HG03159 (cell line): ENCODE results near the gene LRIF1.
"Not testable (repeated sequence)": the region's sequence is repeated elsewhere in the genome, so short reads cannot be mapped to it uniquely, and the experiment has no call there.

Experiments used
- ATAC-seq: cut with Tn5 transposase; IDR thresholded peaks from one replicate; pipeline ENCODE4 v1.9.1; 2021; ENCODE audit warnings: mild to moderate bottlenecking, moderate library complexity; ENCODE audit not compliant: unreplicated experiment

The LRIF1 gene, protein sequence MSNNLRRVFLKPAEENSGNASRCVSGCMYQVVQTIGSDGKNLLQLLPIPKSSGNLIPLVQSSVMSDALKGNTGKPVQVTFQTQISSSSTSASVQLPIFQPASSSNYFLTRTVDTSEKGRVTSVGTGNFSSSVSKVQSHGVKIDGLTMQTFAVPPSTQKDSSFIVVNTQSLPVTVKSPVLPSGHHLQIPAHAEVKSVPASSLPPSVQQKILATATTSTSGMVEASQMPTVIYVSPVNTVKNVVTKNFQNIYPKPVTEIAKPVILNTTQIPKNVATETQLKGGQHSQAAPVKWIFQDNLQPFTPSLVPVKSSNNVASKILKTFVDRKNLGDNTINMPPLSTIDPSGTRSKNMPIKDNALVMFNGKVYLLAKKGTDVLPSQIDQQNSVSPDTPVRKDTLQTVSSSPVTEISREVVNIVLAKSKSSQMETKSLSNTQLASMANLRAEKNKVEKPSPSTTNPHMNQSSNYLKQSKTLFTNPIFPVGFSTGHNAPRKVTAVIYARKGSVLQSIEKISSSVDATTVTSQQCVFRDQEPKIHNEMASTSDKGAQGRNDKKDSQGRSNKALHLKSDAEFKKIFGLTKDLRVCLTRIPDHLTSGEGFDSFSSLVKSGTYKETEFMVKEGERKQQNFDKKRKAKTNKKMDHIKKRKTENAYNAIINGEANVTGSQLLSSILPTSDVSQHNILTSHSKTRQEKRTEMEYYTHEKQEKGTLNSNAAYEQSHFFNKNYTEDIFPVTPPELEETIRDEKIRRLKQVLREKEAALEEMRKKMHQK

DNA sequence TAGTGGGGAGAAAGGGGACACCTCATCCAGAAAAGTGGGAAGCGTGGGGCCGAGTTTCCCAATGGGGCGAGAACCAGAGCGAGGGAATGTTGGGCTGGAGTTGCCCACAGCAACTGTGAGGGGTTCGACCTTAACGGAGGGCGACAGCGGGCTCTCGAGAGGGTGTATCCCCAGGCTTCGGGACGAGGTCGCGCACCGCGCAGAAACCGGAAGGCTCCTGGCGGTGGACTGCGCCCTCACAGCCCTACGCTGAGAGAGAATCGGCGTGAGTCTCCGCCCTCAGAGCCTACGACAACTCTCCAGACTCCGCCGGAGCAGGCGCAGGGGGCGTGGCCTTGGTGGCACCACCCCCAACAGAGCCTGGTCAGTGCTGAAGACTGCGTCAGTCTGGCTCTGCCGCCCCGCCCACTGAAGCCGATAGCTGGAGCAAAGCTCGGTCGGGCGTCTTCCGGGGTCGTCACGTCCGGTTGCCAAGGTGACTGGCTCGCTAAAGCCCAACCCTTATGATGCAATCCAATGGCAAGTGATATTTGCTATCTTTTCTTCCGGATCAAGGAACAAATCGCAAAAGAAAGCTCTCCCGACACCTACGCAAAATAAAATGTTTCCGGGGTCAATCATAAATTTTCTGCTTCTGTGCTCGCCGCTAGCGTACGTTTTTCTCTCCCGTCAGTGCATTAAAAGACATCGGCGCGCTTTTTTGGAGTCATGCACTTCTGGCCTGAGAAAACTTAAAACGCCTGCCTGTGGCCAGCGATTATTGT is at the start of gene LRIF1:
Gene LRIF1 (minus strand): TSS at position 232 of the 764 bp plus-strand sequence. CDS start 234 bp downstream, outside the sequence.
- peak; percentile 93 for ATAC-seq

DNA sequence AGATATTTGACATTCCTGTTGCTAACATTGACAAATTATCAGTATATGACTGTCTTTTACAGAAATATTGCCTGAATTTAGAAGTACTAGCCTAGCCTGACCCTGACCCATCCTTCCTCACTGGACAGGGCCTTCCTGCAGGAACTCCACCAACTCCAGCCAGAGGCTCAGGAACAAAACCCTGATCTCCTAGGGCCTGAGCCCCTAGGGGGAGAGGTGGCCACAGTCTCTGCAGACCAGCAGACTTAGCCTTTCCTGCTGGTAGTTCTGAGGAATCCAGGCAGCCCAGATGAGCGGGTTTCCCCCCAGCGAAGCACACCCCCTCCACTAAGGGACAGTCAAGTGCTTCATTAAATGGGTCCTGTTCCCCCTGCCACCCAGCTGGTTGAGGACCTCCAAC is 44.3 kb upstream of the LRIF1 start:
- ATAC-seq, result no peak

DNA sequence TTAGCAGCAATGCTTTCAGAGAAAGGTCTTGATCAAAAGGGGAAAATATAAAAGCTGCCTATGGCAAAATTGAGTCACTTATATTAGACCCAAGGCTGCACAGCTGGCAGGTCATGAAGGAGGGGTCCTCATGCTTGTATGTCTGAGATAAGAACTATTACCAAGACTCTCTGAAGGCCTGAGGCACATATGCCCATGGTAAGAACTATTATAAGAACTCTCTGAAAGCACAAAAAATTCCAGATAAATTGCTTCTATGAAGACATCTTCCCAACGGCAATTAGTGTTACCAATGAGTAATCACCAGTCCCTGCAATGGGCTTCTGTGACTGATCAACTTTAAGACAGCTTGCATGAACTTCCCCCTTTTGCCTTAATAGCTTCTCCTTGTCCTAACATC is 42.8 kb upstream of the LRIF1 start:
- ATAC-seq, result no peak

DNA sequence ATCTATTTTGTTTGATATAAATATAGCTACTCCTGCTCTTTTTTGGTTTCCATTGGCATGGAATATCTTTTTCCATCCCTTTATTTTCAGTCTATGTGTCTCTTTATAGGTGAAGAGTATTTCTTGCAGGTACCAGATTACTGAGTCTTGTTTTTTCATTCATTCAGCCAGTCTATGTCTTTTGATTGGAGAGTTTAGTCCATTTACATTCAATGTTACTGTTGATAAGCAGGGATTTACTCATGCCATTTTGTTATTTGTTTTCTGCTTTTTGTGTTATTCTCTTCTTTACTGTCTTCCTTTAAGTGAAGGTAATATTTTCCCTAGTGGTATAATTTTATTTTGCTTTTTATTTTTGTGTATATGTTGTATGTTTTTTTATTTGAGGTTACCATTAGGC is 35.9 kb upstream of the LRIF1 start:
- ATAC-seq, result not testable (repeated sequence)

DNA sequence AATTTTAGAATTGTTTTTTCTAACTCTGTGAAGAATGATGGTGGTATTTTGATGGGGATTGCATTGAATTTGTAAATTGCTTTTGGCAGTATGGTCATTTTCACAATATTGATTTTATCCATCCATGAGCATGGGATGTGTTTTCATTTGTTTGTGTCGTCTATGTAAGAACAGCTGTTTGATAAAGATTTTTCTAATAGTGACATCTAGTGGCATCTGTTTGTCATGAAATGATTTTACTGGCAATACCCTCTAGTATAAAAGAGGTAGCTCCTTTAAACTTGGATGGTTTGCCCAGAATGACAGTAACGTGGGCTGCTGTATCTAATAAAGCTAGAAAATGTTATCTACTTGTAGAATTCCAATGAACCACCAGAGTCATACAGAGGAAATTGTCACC is 28.6 kb upstream of the LRIF1 start:
- ATAC-seq, result not testable (repeated sequence)

DNA sequence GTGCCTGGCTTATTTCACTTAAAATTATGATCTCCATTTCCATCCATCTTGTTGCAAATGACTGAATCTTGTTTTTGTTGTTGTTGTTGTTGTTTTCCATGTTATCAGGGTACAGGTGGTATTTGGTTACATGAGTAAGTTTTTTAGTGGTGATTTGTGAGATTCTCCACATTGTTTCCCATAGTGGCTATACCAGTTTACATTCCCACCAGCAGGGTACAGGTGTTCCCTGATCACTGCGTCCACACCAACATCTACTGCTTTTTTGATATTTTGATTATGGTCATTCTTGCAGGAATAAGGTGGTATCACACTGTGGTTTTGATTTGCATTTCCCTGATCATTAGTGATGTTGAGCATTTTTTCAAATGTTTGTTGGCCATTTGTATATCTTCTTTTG is 27.6 kb upstream of the LRIF1 start:
- not testable (repeated sequence) for ATAC-seq

DNA sequence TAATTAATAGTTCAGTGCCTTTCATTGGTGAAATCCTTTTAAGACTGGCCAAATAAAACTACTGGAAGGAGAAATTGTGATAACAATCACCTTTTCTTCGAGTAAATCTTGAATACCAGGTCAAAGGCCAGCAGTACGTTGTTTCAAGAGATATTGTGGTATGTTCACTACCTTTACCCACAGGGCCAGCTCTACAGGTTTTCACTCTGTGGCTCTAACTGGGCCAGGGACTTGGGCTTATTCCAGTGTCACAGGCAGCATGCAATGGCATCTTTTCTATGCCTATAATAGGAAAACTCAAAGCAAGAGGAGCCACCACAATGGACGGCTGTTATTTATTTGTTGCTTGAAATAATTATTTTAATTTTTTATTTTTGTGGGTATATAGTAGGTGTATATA is 26.8 kb upstream of the LRIF1 start:
- ATAC-seq, result no peak

DNA sequence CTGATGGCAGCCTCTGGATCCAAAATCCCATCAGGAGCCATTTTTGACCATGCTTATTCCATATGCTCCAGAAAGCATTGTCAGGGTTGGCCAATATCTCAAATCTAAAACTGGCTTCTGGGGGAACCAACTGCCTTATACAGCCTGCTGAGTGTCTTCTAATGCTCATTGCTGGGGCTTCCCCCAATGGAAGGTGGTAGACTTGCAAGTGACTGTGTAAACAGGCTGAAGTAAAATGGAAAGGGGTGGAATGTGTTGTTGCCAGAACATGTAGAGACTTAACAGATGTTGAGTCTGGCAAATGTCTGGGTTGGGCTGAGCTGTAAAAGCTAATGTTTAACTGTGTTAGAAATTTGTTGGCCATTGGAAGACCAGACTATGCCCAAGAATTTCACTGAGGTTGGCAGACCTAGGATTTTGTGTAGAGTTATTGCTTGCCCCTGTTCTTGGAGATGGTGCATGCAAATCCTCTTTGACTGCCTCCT is 22.7 kb upstream of the LRIF1 start:
- no peak for ATAC-seq

DNA sequence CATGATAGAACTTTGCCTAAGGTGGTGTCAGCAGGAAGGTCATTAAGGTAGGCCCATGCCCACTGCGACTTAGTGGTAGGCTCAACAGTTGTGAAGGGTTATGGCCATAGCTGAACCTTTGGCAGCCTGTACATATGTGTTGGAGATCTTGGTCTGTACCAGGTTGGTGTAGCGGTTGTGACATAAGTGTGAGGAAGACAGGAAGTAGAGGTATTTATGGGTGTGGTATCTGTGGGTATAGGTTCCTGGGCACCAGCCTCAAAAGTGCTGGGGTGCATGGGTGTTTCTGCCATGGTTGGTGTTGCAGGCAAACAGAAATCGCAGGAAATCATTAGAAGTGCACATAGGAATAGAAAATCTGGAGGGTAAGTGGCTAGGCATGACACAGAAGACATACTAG is 18.6 kb upstream of the LRIF1 start:
- no peak for ATAC-seq

DNA sequence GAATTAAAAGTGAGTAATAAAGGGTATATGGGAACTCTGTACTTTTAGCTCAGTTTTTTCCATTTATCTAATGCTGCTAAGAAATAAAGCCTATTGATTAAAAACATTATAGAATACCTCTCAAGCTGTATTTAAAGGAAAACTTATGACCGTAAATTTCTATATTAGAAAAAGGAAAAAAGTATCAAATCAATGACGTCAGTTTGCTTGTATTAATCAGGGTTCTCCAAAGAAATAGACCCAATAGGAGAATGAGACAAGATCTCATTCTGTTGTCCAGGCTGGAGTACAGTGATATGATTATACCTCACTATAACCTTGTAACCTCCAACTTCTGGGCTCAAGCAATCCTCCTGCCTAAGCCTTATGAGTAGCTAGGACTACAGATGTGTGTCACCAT is 15.4 kb upstream of the LRIF1 start:
- no peak for ATAC-seq

DNA sequence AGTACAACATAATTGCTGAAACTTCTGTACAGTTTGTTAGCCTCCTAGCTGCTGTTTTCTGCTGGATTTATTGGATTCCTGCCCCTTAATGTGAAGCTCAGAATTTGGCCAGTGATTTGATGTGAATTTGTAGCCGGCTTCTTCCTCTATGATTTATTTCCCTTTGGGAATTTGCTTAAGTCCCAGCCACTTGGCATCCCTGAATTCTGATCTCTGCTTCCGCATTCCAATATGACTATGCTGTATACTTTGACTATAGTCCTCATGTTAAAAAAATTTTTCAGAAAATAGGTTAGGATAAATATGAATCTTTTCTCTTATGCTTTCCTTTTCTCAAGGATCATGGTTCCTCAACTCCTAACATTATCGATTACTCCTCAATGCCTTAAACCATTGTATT is 12.4 kb upstream of the LRIF1 start:
- no peak for ATAC-seq

DNA sequence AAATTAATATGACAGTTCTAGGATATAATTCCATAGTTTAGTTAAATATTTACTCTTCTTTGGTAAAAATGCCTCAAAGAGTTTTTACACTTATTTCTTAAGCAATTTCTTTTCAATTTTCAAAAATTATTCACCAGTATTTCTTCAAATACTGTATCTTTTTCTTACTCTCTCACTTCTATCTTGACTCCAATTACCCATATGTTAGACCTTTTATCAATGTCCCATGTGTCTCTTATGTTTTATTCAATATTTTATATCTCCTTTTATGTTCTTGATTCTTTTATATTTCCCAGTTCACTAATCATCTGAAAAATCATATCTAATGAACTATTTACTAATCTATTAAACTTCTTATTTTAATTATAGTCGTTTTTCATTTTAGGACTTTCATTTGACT is 11.5 kb upstream of the LRIF1 start:
- no peak for ATAC-seq

DNA sequence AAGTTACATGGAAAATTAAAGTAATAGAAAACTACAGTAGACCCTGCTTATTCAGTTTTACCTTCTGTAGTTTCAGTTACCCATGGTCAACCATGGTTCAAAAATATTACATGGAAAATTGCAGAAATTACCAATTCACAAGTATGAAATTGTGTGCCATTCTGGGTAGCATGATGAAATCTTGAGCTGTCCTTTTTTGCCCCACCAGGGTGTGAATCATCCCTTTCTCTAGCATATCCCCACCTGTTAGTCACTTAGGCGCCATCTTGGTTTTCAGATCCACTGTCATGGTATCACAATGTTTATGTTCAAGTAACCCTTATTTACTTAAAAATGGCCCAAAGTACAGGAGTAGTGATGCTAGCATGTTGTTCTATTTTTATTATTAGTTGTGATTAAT is 3.5 kb upstream of the LRIF1 start:
- ATAC-seq, result no peak

DNA sequence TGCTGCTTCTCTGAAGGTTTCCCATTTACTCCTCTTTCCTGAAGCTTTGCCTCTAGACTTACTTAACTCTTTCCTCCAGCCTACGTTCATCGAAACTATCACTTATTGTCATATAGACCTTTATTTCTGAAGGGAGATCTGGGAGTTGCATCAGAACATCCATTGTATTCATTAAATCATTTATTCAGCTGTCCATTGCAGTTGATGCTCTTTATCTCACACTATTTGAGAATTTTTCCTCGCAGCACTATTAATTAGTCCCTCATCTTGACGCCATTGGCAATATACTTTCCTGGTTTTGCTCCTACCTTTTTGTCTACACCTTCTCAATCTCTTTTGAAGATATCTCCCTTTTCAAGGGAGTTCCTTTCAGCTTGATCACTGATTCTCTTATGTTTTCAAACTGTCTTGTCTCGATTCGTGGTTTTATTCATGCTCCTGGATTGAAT is 757 bp upstream of the LRIF1 start:
- no peak for ATAC-seq

DNA sequence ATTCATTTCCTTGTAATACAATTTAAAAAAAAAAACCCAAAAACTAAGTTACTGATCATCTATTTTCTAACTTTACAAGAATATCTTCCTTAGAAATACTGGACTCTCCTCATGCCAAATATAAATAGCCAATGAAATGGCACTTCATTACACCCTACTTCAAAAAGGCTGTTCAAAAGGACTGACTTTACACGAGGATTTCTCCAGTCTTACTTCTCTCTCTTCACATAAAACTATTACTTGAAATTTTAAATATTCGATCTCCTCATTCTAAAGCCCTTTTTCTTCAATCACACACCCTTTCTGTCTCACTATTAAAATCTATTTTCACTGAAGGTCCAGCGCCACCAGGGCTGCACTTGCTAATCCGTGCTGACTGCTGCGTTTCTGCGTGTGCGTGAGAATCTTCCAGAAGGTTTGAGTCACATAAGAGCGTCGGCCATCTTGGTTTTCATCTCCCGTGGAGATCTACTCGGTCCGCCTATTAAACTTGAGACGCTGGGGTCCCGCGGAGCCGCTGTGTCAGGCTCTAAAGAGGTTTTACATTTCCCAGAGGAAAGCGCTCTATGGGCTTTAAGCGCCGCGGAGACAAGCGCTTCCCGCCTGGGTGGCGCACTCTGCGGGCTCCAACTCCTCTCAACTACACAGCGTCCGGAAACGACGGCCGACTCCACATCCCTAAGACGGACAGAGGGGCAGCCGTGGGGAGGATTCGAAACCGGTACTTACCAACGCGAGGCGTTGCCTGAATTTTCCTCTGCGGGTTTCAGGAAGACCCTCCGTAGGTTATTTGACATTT is 631 bp downstream of the LRIF1 start:
- ATAC-seq, result peak; percentile 35

DNA sequence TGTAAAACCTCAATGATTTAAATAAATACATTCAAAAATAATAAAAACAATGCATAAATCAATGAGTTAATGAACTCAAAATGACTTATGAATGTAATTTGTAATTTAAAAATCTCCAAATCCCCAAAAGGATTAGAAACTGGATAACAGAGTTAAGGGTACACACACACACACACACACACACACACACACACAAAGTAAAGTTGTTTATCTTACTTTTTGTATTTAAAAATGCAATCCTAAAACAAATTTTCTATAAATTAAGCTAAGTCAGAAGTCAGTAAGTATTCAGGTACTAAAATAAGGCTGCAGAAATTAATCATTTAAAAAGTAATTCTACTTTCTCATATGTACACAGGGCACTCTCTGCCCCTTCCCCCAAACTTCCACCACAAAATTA is 1.8 kb downstream of the LRIF1 start:
- no peak for ATAC-seq

DNA sequence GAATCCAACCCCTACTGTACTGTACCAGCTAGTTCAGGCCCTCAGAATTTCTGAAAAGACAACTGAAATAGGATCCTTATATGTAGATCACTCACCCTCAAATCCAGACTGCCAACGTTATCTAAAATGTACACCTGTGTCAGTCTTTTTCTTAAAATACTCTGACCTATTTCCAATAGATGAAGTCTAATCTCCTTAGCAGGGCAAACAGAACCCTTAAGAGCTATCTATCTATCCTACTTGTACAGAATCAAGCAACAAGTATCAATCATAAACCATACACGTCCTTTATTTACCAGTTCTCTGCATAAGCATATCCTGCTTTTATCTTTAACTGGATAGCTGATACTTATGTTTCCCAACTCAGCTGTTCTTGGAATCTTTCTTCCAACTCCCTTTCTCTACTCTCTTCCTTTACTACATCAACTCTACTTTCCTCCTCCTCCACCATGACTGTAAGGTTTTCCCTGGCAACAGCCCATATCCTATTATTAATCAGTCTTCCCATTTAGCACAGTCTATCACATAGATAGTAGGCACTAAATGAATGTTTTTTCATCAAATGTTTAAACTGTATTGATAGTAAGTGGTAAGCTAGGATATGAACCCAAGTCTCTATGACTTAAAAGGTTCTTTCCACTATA is 2.8 kb downstream of the LRIF1 start:
- no peak for ATAC-seq

DNA sequence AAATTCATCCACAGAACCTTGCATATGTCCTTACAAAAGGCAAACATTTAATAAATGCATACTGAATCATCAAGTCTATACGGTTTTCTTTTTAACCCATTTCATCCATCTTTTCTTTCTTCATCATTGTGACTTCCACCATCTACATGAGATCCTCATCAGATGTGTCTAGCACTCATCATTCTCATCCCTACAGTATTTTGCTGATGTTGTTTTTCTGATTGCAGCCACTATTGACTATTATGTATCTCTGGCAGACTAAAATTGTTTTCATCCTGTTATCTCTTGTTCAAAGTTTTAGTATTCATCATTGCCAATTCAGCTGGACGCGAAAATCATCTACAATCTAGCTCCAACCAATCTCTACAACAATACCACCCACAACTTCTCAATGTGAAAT is 5.9 kb downstream of the LRIF1 start:
- no peak for ATAC-seq

DNA sequence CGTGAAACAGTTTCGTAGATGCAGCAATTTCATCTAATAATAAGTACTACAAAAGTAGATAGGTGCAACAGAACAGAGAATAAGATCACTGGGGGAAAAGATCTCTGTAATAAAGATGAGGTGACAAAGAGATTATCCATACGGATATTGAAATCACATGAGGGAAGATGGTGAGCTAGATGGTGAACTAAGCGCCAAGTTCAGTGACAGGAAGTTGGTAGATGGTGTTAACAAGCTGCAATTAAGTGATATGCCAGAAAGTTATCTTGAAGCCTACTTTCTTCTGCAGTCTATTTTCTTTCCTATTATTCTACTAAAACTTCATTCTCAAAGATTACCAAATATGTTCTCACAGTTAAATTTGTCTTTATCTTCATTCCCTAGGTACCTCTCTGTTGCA is 7.1 kb downstream of the LRIF1 start:
- no peak for ATAC-seq

DNA sequence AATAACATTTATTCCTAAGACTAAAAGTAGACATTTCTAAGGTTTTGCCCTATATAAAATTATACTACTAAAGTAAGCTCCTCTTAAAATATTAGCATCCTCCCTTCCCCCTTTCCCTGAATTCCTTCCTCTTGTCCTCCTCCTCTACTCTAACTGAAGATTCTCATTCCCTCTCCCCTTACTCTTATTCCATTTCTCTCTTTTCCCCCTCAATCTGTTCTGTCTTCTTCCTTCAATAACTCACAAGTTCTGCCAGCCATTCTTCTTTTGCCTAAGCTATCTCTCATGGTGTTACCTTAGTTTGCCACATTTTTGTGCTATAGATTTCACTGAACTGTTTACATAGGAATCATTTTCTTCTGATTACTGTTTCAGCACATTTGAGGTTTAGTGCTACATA is 10.7 kb downstream of the LRIF1 start:
- no peak for ATAC-seq
